Measurements from ENCODE around the gene MICAL2.

MICAL2 gene

DNA sequence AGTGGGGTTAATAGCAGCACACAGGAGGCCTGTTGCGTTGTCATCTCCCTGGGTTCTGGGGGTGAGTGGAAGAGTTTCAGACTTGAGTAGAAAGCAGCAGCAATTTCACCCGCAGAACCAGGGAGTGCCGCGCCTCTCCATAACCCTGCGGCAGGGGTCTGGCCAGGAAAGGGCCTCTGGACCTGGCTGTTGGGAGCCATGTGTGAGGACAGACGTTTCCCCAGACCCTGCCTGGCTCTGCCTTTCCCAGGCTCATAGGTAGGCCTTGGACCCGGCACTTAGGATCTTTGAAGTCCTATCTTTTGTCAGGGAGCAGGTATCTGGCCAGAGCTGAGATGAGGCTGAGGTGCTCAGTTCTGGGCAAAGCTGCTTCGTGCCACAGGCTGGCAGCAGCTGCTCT, 160.4 kb downstream of the MICAL2 start:
- no peak for DNase-seq (ENCODE audit: low read depth, low spot score)
- TF ChIP-seq, protein P1, sequence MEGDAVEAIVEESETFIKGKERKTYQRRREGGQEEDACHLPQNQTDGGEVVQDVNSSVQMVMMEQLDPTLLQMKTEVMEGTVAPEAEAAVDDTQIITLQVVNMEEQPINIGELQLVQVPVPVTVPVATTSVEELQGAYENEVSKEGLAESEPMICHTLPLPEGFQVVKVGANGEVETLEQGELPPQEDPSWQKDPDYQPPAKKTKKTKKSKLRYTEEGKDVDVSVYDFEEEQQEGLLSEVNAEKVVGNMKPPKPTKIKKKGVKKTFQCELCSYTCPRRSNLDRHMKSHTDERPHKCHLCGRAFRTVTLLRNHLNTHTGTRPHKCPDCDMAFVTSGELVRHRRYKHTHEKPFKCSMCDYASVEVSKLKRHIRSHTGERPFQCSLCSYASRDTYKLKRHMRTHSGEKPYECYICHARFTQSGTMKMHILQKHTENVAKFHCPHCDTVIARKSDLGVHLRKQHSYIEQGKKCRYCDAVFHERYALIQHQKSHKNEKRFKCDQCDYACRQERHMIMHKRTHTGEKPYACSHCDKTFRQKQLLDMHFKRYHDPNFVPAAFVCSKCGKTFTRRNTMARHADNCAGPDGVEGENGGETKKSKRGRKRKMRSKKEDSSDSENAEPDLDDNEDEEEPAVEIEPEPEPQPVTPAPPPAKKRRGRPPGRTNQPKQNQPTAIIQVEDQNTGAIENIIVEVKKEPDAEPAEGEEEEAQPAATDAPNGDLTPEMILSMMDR (IDR thresholded peaks at IDR 0.05; ENCODE audit: insufficient read depth, low read length, missing control alignments) = no peak
- ChIA-PET CTCF (interaction anchor here (1.1 to 21.0 kb wide), 3 partner anchors 12 to 219 kb away, joined by 3 to 652 read pairs (median 4); no protein-coding TSS in a partner anchor), POLR2A (no interaction called here)
- no peak overlapping the region for H3K4me3 ChIP-seq (ENCODE audit: low read depth, low read length)

DNA sequence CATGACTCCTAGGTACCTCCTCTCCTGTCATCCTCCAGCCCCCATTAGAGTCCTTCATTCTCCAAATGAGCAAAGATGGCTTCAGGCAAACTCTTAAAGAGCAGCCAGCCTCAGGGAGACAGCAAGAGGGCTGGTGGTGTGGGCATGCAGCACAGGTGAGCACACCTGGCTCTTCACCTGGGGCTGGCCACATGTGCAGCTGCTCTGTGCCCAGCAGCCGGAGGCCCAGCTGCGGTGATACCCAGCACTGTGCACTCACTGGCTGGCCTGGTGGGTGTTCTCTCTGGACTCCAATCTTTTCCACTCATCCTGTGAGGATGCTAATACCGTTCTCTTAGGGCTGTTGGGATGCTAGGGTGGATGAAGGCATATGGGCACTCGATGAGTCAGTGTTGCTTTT, 160.9 kb downstream of the MICAL2 start:
- no peak for DNase-seq (ENCODE audit: low read depth, low spot score)
- TF ChIP-seq, protein P1 (IDR thresholded peaks at IDR 0.05; ENCODE audit: insufficient read depth, low read length, missing control alignments) = no peak
- H3K4me3 ChIP-seq (ENCODE audit: low read depth, low read length) = no peak overlapping the region
- POLR2A ChIA-PET = no interaction called here
- CTCF ChIA-PET = interaction anchor here (1.1 to 21.0 kb wide), 3 partner anchors 10 to 219 kb away, joined by 4 to 652 read pairs (median 5); no protein-coding TSS in a partner anchor

DNA sequence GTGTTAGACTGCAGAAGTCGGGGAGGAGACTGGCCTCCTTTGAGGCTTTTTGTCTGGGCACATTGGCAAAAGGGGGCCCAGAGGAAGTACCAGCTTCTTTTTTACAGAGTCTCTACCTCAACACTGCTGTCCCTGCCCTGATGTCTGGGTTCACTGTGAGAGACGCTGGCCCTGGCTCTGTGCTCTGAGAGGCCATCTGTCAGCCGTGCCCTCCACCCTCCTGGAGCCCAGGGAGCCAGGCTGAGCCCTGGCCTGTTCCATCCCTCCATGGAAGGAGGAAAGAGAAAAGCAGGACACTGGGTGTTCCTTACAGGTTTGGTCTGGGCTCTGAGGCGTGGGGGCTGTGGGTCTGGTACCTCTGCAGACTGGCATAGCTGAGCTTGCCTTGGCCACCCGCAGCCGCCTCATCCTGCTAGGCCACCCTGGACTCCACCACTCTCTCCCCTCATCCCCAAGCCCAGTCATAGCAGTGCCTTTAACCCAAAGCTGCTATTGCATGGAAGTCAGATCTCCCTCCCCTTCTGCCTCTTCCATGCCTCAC, 161.5 kb downstream of the MICAL2 start:
- CTCF ChIA-PET = interaction anchor here (0.6 to 21.0 kb wide), 4 partner anchors 10 to 220 kb away, joined by 3 to 652 read pairs (median 4); no protein-coding TSS in a partner anchor
- TF ChIP-seq, protein P1 (IDR thresholded peaks at IDR 0.05; ENCODE audit: insufficient read depth, low read length, missing control alignments) = no peak
- POLR2A ChIA-PET = interaction anchor here (0.7 kb wide), 1 partner anchor 185 kb away, joined by 3 read pairs; no protein-coding TSS in a partner anchor

DNA sequence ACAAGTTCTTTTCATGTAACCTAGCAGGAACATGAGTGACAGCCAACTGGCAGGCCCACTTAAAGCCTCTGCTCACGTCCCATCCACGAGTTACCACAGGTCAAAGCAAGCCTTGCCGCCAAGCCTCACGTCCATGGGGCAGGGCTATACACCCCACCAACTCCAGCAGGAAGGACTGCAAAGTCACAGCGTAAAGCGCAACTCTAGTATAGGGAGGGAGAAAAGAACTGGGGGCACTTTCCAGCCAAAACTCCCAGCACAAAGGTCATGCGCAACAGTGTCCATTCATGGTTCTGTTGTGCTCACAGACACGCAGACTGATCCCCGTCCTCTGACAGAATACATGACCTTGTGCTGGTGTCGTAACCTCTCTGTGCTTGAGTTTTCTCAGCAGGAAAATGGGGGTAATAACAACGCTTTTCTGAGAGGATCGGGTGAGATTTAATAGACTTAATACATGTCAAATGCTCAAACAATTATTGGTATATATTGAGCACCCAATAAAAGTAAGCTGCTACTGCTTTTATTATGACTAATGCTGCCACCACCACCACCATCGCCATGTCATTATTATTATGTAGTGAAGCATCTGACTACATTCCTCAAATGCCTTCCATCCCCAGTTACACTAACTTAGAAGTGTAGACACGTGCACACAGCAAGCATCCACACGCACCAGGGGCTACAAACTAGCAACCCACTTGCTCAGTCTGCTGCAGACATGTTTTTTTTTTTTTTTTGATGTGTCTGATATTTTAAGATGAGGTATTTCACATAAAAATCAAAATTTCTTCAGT, 162.6 kb downstream of the MICAL2 start:
- peak; percentile 36 for DNase-seq (ENCODE audit: low read depth, low spot score)
- ChIA-PET POLR2A (interaction anchor here (0.6 to 0.7 kb wide), 2 partner anchors 19 to 71 kb away, joined by 3 read pairs; no protein-coding TSS in a partner anchor), CTCF (interaction anchor here (1.0 to 21.0 kb wide), 3 partner anchors 9 to 221 kb away, joined by 3 to 652 read pairs (median 5); no protein-coding TSS in a partner anchor)
- TF ChIP-seq, protein P1 (IDR thresholded peaks at IDR 0.05; ENCODE audit: insufficient read depth, low read length, missing control alignments) = no peak
- no peak overlapping the region for H3K4me3 ChIP-seq (ENCODE audit: low read depth, low read length)

More for the DNA sequence above, 161.5 kb downstream of the MICAL2 start:
- DNase-seq (ENCODE audit: low read depth, low spot score) = no peak
- H3K4me3 ChIP-seq (ENCODE audit: low read depth, low read length) = no peak overlapping the region

DNA sequence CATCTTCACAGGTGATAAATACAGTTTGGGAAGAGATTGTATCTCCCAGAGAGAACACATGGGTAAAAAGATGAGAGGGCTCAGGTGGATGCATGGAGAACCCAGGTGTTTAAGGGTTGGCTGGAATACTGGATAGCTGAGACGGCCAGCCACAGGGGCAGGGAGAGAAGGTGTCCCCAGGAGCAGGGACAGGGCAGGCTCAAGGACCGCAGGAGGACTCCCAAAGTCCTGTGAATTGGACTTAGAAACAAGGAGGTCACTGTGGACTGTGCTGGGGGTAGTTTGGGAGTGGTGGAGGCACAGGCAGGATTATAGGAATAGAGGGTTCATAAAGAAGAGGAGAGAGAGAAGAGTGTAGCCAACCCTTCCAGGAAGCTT, 163.2 kb downstream of the MICAL2 start:
- ChIA-PET POLR2A (interaction anchor here (0.6 kb wide), 1 partner anchor 71 kb away, joined by 3 read pairs; no protein-coding TSS in a partner anchor), CTCF (interaction anchor here (1.0 to 21.0 kb wide), 2 partner anchors 8 to 221 kb away, joined by 5 to 652 read pairs; no protein-coding TSS in a partner anchor)
- no peak for DNase-seq (ENCODE audit: low read depth, low spot score)
- TF ChIP-seq, protein P1 (IDR thresholded peaks at IDR 0.05; ENCODE audit: insufficient read depth, low read length, missing control alignments) = no peak
- no peak overlapping the region for H3K4me3 ChIP-seq (ENCODE audit: low read depth, low read length)

DNA sequence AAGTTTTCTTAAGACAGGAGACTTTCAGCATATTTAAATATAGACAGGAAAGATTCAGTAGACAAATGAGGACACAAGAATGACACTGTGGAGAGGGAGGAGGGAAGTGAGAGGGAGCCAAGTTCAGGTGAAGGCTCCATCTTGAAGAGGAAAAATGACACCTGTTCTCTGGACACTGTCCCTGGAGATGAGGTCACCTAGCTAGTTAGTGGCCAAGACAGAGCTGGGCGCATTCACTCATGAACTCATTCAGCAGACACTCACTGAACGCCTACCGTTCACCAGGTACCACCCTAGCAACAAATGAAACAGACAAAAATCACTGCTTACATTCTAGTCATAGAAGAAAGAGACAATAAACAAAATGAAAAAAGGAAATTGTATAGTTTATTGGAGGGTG, 163.7 kb downstream of the MICAL2 start:
- ChIA-PET CTCF (interaction anchor here (21.0 kb wide), 1 partner anchor 222 kb away, joined by 652 read pairs; no protein-coding TSS in a partner anchor), POLR2A (no interaction called here)
- TF ChIP-seq, protein P1 (IDR thresholded peaks at IDR 0.05; ENCODE audit: insufficient read depth, low read length, missing control alignments) = no peak
- no peak overlapping the region for H3K4me3 ChIP-seq (ENCODE audit: low read depth, low read length)
- DNase-seq (ENCODE audit: low read depth, low spot score) = no peak

All from AG04449 (cell line).